Ovary (tissue), 3 donors: Measurements from ENCODE around the gene HAGH.

Source experiments
- CTCF ChIP-seq, 3 donors: fragments of 450-650 bp in 2 of 3; fragments of 200-600 bp in 1 of 3; IDR thresholded peaks; one replicate each; pipeline versions ENCODE4 v1.5.1 to v1.8.0; 2016 to 2022; ENCODE audit warnings: antibody characterized with exemption in 3 of 3, mild to moderate bottlenecking in 1 of 3
- POLR2A ChIP-seq: fragments of 450-650 bp; IDR thresholded peaks from one replicate; pipeline ENCODE4 v1.6.1; 2017; ENCODE audit warnings: antibody characterized with exemption, mild to moderate bottlenecking, moderate library complexity
- donor health status: DM: no; HTN: no; CAD: no.

DNA sequence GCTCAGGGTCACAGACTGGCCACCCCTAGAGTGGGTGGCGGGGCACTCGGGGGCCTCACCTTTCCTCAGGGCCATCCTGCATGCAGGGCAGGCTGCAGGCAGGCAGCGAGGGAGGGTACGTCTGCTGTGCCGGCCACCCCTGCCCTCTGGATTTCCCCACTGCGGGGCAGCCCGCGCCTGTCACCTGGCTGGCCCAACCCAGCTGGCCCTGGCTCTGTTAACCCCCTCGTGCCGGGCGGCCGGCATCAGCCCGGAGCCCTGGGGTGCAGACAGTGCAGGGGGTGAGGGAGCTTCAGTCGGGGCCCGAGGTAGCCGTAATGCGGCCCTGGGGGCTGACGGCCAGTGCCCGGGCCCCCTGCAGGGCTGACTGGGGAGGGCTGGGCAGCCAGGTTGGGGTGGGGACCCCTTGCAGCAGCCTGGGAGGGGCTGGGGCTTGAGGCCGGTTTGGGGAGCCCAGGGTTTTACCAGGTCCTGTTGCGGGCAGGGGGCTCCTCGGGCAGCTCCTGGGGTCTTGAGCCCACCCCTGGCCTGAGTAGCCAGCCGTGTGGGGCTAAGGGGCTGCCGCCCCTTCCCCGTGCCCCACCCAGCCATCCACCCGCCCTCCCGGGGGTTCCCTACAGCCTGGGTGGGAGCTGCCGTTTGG is 32.9 kb downstream of the HAGH start, which contains the start of gene IGFALS:
- no peak for TF ChIP-seq CTCF (IDR thresholded peaks at IDR 0.05)
- no peak for TF ChIP-seq POLR2A
